Endothelial cell (in vitro differentiated cells): ENCODE measurements around the gene IRAK2. TPM values are rescaled to one million over a fixed set of nuclear protein-coding genes. Genes with fewer than 3 reads are reported as not detected.
A peak's percentile ranks its signal among the peaks of the same experiment; 100 is the strongest.

Source experiments
- DNase-seq: peaks from one replicate; pipeline ENCODE4 v3.0.0; 2021; ENCODE audit warnings: low spot score
- H3K27ac Mint-ChIP-seq: one replicate; pipeline ENCODE4 v1.8.0; 2021; ENCODE audit warnings: mixed read lengths, inconsistent platforms; ENCODE audit not compliant: unreplicated experiment
- H3K27me3 Mint-ChIP-seq: one replicate; pipeline ENCODE4 v1.8.0; 2021; ENCODE audit warnings: mild to moderate bottlenecking, moderate library complexity, mixed read lengths, inconsistent platforms; ENCODE audit not compliant: unreplicated experiment
- H3K36me3 Mint-ChIP-seq: one replicate; pipeline ENCODE4 v1.8.0; 2021; ENCODE audit warnings: mild to moderate bottlenecking, low read depth, mixed read lengths, inconsistent platforms; ENCODE audit not compliant: unreplicated experiment
- H3K4me1 Mint-ChIP-seq: one replicate; pipeline ENCODE4 v1.8.0; 2021; ENCODE audit warnings: mild to moderate bottlenecking, mixed read lengths, inconsistent platforms; ENCODE audit not compliant: unreplicated experiment
- H3K4me3 Mint-ChIP-seq: one replicate; pipeline ENCODE4 v1.8.0; 2021; ENCODE audit warnings: mild to moderate bottlenecking, mixed read lengths, inconsistent platforms; ENCODE audit not compliant: unreplicated experiment
- H3K9me3 Mint-ChIP-seq: one replicate; pipeline ENCODE4 v1.8.0; 2021; ENCODE audit warnings: mixed read lengths, inconsistent platforms; ENCODE audit not compliant: unreplicated experiment
- CTCF ChIP-seq: fragments of 200-600 bp; sonication (generic); IDR thresholded peaks from one replicate; pipeline ENCODE4 v1.5.0; 2021; ENCODE audit warnings: antibody characterized with exemption; ENCODE audit not compliant: unreplicated experiment
- long read RNA-seq: library from polyadenylated mRNA; unstranded; transcript quantifications from one replicate; pipeline ENCODE4 v2.0.0, GENCODE V29; 2020; ENCODE audit not compliant: unreplicated experiment
- total RNA-seq: library from RNA; stranded (reverse); fragmentation: NEBNext Ultra II Directional; extraction: Animal tissue kit (Norgen Biotek cat#: 25700); gene quantifications from one replicate; pipeline ENCODE4 v1.2.1, GENCODE V29; 2021; ENCODE audit not compliant: unreplicated experiment

The IRAK2 gene, protein sequence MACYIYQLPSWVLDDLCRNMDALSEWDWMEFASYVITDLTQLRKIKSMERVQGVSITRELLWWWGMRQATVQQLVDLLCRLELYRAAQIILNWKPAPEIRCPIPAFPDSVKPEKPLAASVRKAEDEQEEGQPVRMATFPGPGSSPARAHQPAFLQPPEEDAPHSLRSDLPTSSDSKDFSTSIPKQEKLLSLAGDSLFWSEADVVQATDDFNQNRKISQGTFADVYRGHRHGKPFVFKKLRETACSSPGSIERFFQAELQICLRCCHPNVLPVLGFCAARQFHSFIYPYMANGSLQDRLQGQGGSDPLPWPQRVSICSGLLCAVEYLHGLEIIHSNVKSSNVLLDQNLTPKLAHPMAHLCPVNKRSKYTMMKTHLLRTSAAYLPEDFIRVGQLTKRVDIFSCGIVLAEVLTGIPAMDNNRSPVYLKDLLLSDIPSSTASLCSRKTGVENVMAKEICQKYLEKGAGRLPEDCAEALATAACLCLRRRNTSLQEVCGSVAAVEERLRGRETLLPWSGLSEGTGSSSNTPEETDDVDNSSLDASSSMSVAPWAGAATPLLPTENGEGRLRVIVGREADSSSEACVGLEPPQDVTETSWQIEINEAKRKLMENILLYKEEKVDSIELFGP
- total RNA-seq: 1.1 TPM
- long read RNA-seq: 0 reads

DNA sequence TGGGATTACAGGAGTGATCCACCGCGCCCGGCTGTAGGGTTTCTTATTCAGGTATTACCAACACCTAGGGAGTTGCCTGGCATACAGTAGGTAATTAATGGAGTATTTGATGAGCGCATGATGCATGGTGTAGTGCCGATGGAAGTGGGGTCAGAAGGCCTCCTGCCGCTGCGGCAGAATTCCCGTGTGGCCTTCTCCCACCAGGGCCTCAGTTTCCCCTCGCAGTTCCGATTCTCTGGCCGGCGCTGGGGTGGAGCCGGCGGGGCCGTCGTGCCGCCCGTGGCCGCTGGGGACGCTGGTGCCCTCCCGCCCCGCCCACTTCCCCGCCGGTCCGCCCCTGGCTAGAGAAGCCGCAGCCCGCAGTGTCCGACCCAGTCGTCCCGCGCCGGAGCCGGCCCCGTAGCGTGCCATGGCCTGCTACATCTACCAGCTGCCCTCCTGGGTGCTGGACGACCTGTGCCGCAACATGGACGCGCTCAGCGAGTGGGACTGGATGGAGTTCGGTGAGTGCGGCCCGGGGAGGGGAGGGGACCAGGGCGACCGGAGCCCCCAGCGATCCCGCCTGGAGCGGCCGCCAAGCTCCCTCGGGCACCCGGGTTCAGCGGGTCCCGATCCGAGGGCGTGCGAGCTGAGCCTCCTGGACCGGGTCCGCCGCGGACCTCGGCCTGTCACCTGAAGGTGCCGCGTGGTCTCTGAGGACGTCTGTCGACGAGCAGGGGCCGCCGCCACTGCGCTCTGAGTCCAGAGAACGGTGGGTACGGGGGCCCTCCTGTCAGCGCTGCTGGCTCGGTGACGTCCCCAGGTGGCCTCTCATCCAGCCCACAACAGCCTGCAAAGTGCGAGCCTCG lies at the start of gene IRAK2:
Gene IRAK2, plus strand, starts transcription at position 374 of the 848 bp plus-strand sequence. Its CDS starts 36 bp downstream, at position 410.
- Mint-ChIP-seq H3K27ac (no peak within 1 kb of the TSS), H3K36me3 (peaks cover 5% of the 10 kb centered on the region), H3K4me3 (peak within 1 kb of the TSS; percentile 88), H3K4me1 (no peaks in the 10 kb centered on the region), H3K27me3 (no peaks in the 10 kb centered on the region), H3K9me3 (peaks cover 4% of the 10 kb centered on the region)
- DNase-seq: peak; percentile 71
- TF ChIP-seq CTCF: peak; percentile 92

GRCh38 chr3:10115326-10116137 lies 49.2 kb upstream of the IRAK2 start, which contains the start of gene BRK1:
Gene BRK1 (plus strand): TSS chr3:10115675. CDS start chr3:10115702, 27 bp downstream.
- peak within 1 kb of the TSS; percentile 99 for H3K4me3 Mint-ChIP-seq
- TF ChIP-seq CTCF: no peak
- peak; percentile 88 for DNase-seq
- peaks cover 15% of the 10 kb centered on the region for H3K36me3 Mint-ChIP-seq
- H3K27me3 Mint-ChIP-seq: peaks cover 9% of the 10 kb centered on the region
- peak within 1 kb of the TSS; percentile 99 for H3K27ac Mint-ChIP-seq
- H3K4me1 Mint-ChIP-seq: peaks cover 12% of the 10 kb centered on the region
- H3K9me3 Mint-ChIP-seq: no peaks in the 10 kb centered on the region

GRCh38 chr3:10116138-10116460 lies 48.6 kb upstream of the IRAK2 start:
- peaks cover 19% of the 10 kb centered on the region for H3K36me3 Mint-ChIP-seq
- H3K27me3 Mint-ChIP-seq: peaks cover 9% of the 10 kb centered on the region
- TF ChIP-seq CTCF: no peak
- no peaks in the 10 kb centered on the region for H3K9me3 Mint-ChIP-seq
- peak; percentile 44 for DNase-seq
- peaks cover 12% of the 10 kb centered on the region for H3K4me1 Mint-ChIP-seq
- peak overlapping the region; percentile 99 for H3K4me3 Mint-ChIP-seq
- H3K27ac Mint-ChIP-seq: peak overlapping the region; percentile 99

GRCh38 chr3:10116928-10117327 lies 47.8 kb upstream of the IRAK2 start:
- Mint-ChIP-seq H3K9me3 (no peaks in the 10 kb centered on the region), H3K27me3 (peaks cover 9% of the 10 kb centered on the region), H3K4me1 (peaks cover 12% of the 10 kb centered on the region), H3K36me3 (peaks cover 21% of the 10 kb centered on the region), H3K4me3 (no peak overlapping the region), H3K27ac (peak overlapping the region; percentile 99)
- TF ChIP-seq CTCF: no peak
- DNase-seq: no peak
